ENCODE data around the gene ZFC3H1.

Gene ZFC3H1

DNA sequence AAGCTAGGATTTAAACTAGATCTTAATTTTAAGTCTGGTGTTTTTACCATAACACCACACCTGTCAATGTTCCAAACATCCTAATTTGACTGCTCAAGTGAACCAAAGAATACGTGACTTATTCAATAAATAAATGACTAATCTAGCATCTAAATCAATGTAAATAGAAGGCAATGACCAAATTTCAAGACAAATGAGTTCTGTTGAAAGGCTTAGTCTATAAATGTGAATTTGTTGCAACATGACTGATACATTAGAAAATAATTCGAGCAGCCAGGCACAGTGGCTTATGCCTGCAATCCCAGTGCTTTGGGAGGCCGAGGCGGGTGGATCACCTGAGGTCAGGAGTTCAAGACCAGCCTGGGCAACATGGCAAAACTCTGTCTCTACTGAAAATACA lies 15.1 kb downstream of the ZFC3H1 start:
- no peak for DNase-seq (ENCODE audit: low read depth in 1 of 2, low spot score in 1 of 2)
- H3K27me3 ChIP-seq (ENCODE audit: insufficient read depth, poor library complexity, severe bottlenecking), result no peaks in the 10 kb centered on the region
- TF ChIP-seq GABPA (IDR thresholded peaks at IDR 0.05; ENCODE audit: low read depth), result no peak
- TF ChIP-seq POLR2AphosphoS5 (IDR thresholded peaks at IDR 0.05; ENCODE audit: low read depth), result no peak
- H3K27ac ChIP-seq (replicated peaks), result no peak overlapping the region
- H3K4me3 ChIP-seq (replicated peaks; ENCODE audit: insufficient read depth, low read length), result no peak overlapping the region

- H3K4me3 ChIP-seq (replicated peaks; ENCODE audit: insufficient read depth, low read length), result no peak overlapping the region
- TF ChIP-seq, protein P1, sequence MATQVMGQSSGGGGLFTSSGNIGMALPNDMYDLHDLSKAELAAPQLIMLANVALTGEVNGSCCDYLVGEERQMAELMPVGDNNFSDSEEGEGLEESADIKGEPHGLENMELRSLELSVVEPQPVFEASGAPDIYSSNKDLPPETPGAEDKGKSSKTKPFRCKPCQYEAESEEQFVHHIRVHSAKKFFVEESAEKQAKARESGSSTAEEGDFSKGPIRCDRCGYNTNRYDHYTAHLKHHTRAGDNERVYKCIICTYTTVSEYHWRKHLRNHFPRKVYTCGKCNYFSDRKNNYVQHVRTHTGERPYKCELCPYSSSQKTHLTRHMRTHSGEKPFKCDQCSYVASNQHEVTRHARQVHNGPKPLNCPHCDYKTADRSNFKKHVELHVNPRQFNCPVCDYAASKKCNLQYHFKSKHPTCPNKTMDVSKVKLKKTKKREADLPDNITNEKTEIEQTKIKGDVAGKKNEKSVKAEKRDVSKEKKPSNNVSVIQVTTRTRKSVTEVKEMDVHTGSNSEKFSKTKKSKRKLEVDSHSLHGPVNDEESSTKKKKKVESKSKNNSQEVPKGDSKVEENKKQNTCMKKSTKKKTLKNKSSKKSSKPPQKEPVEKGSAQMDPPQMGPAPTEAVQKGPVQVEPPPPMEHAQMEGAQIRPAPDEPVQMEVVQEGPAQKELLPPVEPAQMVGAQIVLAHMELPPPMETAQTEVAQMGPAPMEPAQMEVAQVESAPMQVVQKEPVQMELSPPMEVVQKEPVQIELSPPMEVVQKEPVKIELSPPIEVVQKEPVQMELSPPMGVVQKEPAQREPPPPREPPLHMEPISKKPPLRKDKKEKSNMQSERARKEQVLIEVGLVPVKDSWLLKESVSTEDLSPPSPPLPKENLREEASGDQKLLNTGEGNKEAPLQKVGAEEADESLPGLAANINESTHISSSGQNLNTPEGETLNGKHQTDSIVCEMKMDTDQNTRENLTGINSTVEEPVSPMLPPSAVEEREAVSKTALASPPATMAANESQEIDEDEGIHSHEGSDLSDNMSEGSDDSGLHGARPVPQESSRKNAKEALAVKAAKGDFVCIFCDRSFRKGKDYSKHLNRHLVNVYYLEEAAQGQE (IDR thresholded peaks at IDR 0.05; ENCODE audit: insufficient replicate concordance, low read depth), result no peak
- no peak for TF ChIP-seq SPI1 (IDR thresholded peaks at IDR 0.05; ENCODE audit: borderline replicate concordance, low read depth)
- TF ChIP-seq CTCF (IDR thresholded peaks at IDR 0.05; ENCODE audit: insufficient read depth, low read length), result no peak
- TF ChIP-seq POLR2AphosphoS5 (IDR thresholded peaks at IDR 0.05; ENCODE audit: low read depth), result no peak
- DNase-seq (ENCODE audit: low read depth in 1 of 2, low spot score in 1 of 2), result no peak
- no peaks in the 10 kb centered on the region for H3K27me3 ChIP-seq (ENCODE audit: insufficient read depth, poor library complexity, severe bottlenecking)
- peak overlapping the region; percentile 48; the same call in 1 of the 2 replicates for H3K27ac ChIP-seq (replicated peaks)
These were observed 17.1 kb downstream of the ZFC3H1 start for GRCh38 chr12:71646512-71646911.

DNA sequence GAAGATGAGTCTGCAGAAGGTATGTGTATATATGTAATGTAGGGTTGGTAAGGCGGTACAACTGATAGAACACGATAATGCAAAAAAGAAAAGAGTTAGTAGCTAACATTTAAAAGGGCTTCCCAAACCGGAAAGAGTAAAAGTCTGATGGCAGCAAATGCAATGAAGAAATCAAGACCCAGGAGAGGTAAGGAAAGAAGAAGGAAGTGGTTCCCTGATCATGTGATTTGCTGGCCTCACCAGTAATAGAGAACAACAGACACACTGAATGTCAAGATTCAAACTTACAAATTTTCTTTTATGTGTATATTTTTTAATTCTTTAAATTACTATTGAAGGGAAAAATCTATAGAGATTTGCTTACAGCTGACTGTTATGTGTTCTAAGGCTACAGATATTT lies 18.4 kb downstream of the ZFC3H1 start:
- TF ChIP-seq SPI1 (IDR thresholded peaks at IDR 0.05; ENCODE audit: borderline replicate concordance, low read depth) (peak; percentile 91), CTCF (IDR thresholded peaks at IDR 0.05; ENCODE audit: insufficient read depth, low read length) (no peak), POLR2AphosphoS5 (IDR thresholded peaks at IDR 0.05; ENCODE audit: low read depth) (no peak; the same call in 1 of the 2 replicates)
- TF ChIP-seq, protein P1 (IDR thresholded peaks at IDR 0.05; ENCODE audit: insufficient replicate concordance, low read depth), result no peak
- peak overlapping the region; percentile 48 for H3K27ac ChIP-seq (replicated peaks)
- H3K4me3 ChIP-seq (replicated peaks; ENCODE audit: insufficient read depth, low read length), result no peak overlapping the region
- peak in 1 of 2 experiments; percentile 66 for DNase-seq (ENCODE audit: low read depth in 1 of 2, low spot score in 1 of 2)
- no peaks in the 10 kb centered on the region for H3K27me3 ChIP-seq (ENCODE audit: insufficient read depth, poor library complexity, severe bottlenecking)

GRCh38 chr12:71642264-71642663 lies 21.4 kb downstream of the ZFC3H1 start:
- TF ChIP-seq CTCF (IDR thresholded peaks at IDR 0.05; ENCODE audit: insufficient read depth, low read length), result no peak
- TF ChIP-seq, protein P1 (IDR thresholded peaks at IDR 0.05; ENCODE audit: insufficient replicate concordance, low read depth), result no peak
- no peak for TF ChIP-seq GABPA (IDR thresholded peaks at IDR 0.05; ENCODE audit: low read depth)
- no peak for TF ChIP-seq POLR2AphosphoS5 (IDR thresholded peaks at IDR 0.05; ENCODE audit: low read depth)
- TF ChIP-seq SPI1 (IDR thresholded peaks at IDR 0.05; ENCODE audit: borderline replicate concordance, low read depth), result no peak

More at GRCh38 chr12:71642264-71642663, 21.4 kb downstream of the ZFC3H1 start:
- no peak overlapping the region for H3K27ac ChIP-seq (replicated peaks)
- H3K4me3 ChIP-seq (replicated peaks; ENCODE audit: insufficient read depth, low read length), result no peak overlapping the region
- H3K27me3 ChIP-seq (ENCODE audit: insufficient read depth, poor library complexity, severe bottlenecking), result no peaks in the 10 kb centered on the region
- DNase-seq (ENCODE audit: low read depth in 1 of 2, low spot score in 1 of 2), result no peak

Measured in HL-60 (cell line).